ENCODE measurements around the gene COL23A1.

DNA sequence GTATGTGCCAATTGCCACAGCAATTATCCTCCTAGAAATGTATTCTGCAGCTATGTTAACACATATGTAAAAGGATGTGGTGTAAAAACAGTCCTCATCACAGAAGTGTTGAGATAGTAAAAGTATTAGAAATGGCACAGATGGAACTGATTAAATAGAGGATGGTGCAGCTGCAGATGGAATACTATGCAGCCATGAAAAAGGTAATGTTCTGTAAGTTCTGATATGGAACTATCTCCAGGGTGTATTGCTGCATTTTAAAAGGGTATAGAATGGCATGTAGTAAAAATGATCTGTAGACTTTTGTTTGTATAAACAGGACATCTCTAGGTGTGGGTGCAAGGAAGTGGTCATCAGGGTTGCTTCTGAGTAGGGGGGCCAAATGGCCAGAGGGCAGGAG is 294.6 kb downstream of the COL23A1 start:
- TF ChIP-seq, protein P1, sequence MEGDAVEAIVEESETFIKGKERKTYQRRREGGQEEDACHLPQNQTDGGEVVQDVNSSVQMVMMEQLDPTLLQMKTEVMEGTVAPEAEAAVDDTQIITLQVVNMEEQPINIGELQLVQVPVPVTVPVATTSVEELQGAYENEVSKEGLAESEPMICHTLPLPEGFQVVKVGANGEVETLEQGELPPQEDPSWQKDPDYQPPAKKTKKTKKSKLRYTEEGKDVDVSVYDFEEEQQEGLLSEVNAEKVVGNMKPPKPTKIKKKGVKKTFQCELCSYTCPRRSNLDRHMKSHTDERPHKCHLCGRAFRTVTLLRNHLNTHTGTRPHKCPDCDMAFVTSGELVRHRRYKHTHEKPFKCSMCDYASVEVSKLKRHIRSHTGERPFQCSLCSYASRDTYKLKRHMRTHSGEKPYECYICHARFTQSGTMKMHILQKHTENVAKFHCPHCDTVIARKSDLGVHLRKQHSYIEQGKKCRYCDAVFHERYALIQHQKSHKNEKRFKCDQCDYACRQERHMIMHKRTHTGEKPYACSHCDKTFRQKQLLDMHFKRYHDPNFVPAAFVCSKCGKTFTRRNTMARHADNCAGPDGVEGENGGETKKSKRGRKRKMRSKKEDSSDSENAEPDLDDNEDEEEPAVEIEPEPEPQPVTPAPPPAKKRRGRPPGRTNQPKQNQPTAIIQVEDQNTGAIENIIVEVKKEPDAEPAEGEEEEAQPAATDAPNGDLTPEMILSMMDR (IDR thresholded peaks at IDR 0.05): no peak
- TF ChIP-seq POLR2AphosphoS5 (IDR thresholded peaks at IDR 0.05): no peak
